PFSK-1 (cell line): Measurements from ENCODE around the gene HAS3.

Source experiments
- FOXP2 ChIP-seq: optimal IDR thresholded peaks from 2 replicates; pipeline ENCODE3; 2011; ENCODE audit warnings: borderline replicate concordance, control low read depth, inconsistent platforms; ENCODE audit not compliant: insufficient read depth; ENCODE audit errors: extremely low read length, extremely low read depth
- POLR2AphosphoS5 ChIP-seq: IDR thresholded peaks from 2 replicates; pipeline ENCODE4 v1.6.1; 2012; ENCODE audit warnings: low read depth, mild to moderate bottlenecking, control low read depth, low read length, moderate library complexity
- SIN3A ChIP-seq: IDR thresholded peaks from 2 replicates; pipeline ENCODE4 v1.6.1; 2012; ENCODE audit warnings: mild to moderate bottlenecking, low read length, moderate library complexity, borderline replicate concordance; ENCODE audit not compliant: insufficient read depth
- TAF1 ChIP-seq: IDR thresholded peaks from 2 replicates; pipeline ENCODE4 v1.6.1; 2012; ENCODE audit warnings: low read length, control low read depth, borderline replicate concordance; ENCODE audit not compliant: insufficient read depth
- TF ChIP-seq, protein P1 (sequence below), 2 experiments: IDR thresholded peaks; 2 replicates each; pipeline versions ENCODE4 v1.6.1 to v1.8.0; 2011 to 2012; ENCODE audit warnings: low read depth in 2 of 2, low read length in 2 of 2, control low read depth in 1 of 2, inconsistent platforms in 1 of 2, mild to moderate bottlenecking in 1 of 2, moderate library complexity in 1 of 2; ENCODE audit not compliant: insufficient read depth in 1 of 2

DNA sequence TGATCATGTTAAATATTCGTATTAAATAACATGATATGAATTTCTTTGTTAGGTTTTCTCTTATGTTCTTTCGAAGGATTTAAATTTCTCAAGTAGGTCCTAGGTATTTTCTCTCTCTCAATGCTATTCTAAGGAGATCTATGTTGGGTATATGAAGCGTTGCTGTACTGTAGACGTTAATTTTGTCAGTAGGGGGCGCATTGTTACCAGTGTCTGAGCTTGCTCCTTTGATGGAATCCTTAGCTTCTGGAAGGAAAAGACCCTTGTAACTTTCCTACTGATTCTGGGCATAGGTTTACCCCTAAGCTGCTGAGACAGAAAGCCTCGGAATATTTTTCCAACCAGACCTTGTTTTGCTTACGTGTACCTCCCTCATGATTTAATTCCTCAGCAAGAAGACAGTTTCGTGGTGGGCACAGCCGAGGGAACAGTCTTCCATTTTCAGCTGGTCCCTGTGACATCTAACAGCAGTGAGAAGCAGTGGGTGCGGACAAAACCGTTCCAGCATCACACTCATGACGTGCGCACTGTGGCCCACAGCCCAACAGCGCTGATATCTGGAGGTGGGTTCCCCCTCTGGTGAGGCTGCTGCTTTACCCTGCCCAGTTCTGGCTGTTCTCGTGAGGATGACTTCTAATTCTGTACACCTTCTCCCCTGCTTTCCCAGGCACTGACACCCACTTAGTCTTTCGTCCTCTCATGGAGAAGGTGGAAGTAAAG, 44.9 kb downstream of the HAS3 start:
- TF ChIP-seq, protein P1, sequence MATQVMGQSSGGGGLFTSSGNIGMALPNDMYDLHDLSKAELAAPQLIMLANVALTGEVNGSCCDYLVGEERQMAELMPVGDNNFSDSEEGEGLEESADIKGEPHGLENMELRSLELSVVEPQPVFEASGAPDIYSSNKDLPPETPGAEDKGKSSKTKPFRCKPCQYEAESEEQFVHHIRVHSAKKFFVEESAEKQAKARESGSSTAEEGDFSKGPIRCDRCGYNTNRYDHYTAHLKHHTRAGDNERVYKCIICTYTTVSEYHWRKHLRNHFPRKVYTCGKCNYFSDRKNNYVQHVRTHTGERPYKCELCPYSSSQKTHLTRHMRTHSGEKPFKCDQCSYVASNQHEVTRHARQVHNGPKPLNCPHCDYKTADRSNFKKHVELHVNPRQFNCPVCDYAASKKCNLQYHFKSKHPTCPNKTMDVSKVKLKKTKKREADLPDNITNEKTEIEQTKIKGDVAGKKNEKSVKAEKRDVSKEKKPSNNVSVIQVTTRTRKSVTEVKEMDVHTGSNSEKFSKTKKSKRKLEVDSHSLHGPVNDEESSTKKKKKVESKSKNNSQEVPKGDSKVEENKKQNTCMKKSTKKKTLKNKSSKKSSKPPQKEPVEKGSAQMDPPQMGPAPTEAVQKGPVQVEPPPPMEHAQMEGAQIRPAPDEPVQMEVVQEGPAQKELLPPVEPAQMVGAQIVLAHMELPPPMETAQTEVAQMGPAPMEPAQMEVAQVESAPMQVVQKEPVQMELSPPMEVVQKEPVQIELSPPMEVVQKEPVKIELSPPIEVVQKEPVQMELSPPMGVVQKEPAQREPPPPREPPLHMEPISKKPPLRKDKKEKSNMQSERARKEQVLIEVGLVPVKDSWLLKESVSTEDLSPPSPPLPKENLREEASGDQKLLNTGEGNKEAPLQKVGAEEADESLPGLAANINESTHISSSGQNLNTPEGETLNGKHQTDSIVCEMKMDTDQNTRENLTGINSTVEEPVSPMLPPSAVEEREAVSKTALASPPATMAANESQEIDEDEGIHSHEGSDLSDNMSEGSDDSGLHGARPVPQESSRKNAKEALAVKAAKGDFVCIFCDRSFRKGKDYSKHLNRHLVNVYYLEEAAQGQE (IDR thresholded peaks at IDR 0.05; ENCODE audit: insufficient read depth in 1 of 2, low read depth in 2 of 2, low read length in 2 of 2) = no peak
- TF ChIP-seq POLR2AphosphoS5 (no peak), FOXP2 (no peak), SIN3A (no peak), TAF1 (no peak)
